ENCODE measurements around the gene DHX35. TPM values are rescaled to one million over a fixed set of nuclear protein-coding genes. Genes with fewer than 3 reads are reported as not detected.
"Not testable (repeated sequence)": the region's sequence is repeated elsewhere in the genome, so short reads cannot be mapped to it uniquely, and the experiment has no call there.

Gene DHX35
- total and polyA plus RNA-seq, 2 of the 8 experiments (the other 6 are each of a cell fraction or from before 2014, with no cell fraction given): 21.9 to 27.7 TPM

- not testable (repeated sequence) for H2BK5ac ChIP-seq (ENCODE audit: low read depth, low read length); H3K4me3 ChIP-seq (ENCODE audit: extremely low read depth in 1 of 4, insufficient read depth in 2 of 4, low read depth in 3 of 4, low read length in 4 of 4); H3K9me3 ChIP-seq (ENCODE audit: insufficient read depth in 2 of 2, low read depth in 1 of 2, low read length in 1 of 2); H4K8ac ChIP-seq (ENCODE audit: extremely low read depth, insufficient read depth, low read length); H2BK12ac ChIP-seq (ENCODE audit: low read depth, low read length); H4K91ac ChIP-seq (replicated peaks; ENCODE audit: insufficient read length, low read length); H3K27ac ChIP-seq (ENCODE audit: low read depth, low read length); H4K20me1 ChIP-seq (replicated peaks in 1 of 2; ENCODE audit: control insufficient read depth in 1 of 2, insufficient read depth in 2 of 2, low read length in 2 of 2); H3K79me2 ChIP-seq (ENCODE audit: control insufficient read depth in 1 of 2, insufficient read depth in 2 of 2, low read length in 2 of 2); H2BK20ac ChIP-seq (ENCODE audit: low read length); H3K18ac ChIP-seq (ENCODE audit: extremely low read depth, low read length); H3K14ac ChIP-seq (ENCODE audit: insufficient read length); H3K4me2 ChIP-seq (ENCODE audit: insufficient read depth in 1 of 2, low read depth in 2 of 2, low read length in 2 of 2); H2BK15ac ChIP-seq (ENCODE audit: low read length); H3K56ac ChIP-seq (replicated peaks; ENCODE audit: insufficient read length, low read depth, low read length); H2BK120ac ChIP-seq (replicated peaks; ENCODE audit: low read depth, low read length); FAIRE-seq; H2AFZ ChIP-seq (ENCODE audit: low read length); DNase-seq (ENCODE audit: low read depth in 1 of 2, low spot score in 2 of 2); H2AK5ac ChIP-seq (ENCODE audit: low read depth, low read length); H3K79me1 ChIP-seq (ENCODE audit: low read depth, low read length); H3K23me2 ChIP-seq (ENCODE audit: low read depth, low read length); H3K27me3 ChIP-seq (replicated peaks in 1 of 4; ENCODE audit: control insufficient read depth in 3 of 4, extremely low read depth in 1 of 4, insufficient read depth in 3 of 4, low read length in 3 of 4); H3K4ac ChIP-seq (replicated peaks; ENCODE audit: insufficient read length, low read depth, low read length); H4K5ac ChIP-seq (ENCODE audit: insufficient read length, low read depth, low read length); H3K4me1 ChIP-seq (replicated peaks in 1 of 4; ENCODE audit: control insufficient read depth in 3 of 4, insufficient read depth in 4 of 4, low read length in 3 of 4); H3K9ac ChIP-seq (replicated peaks in 1 of 4; ENCODE audit: extremely low read depth in 1 of 4, low read depth in 3 of 4, low read length in 3 of 4); H3K23ac ChIP-seq (ENCODE audit: insufficient read length)
- WGBS, 2 experiments (ENCODE audit: extremely low coverage in 1 of 2, insufficient coverage in 1 of 2, insufficient read length in 1 of 2, insufficient replicate concordance in 2 of 2, low coverage in 1 of 2, low lambda C conversion rate in 2 of 2, missing lambda C conversion rate in 1 of 2): 71% methylated on average over 1 of the region's 1 CpG; no CpG with 5 or more reads in 1 of the 2 experiments
- CTCF ChIA-PET (ENCODE audit: partially characterized antibody): interaction anchor here (1.0 kb wide), 1 partner anchor 12 kb away, joined by 3 read pairs; no protein-coding TSS in a partner anchor
- H3K36me3 ChIP-seq (ENCODE audit: control insufficient read depth in 2 of 4, insufficient read depth in 4 of 4, low read length in 3 of 4): peaks cover 0 to 43% (median 23%) of the 10 kb centered on the region in 4 experiments; a peak in 6 of 8 replicates
- POLR2A ChIA-PET (ENCODE audit: partially characterized antibody): interaction anchor here (0.7 kb wide), 1 partner anchor 48 kb away, joined by 3 read pairs; no protein-coding TSS in a partner anchor
These were observed 34.7 kb downstream of the DHX35 start for GRCh38 chr20:38996866-38997265.
